GM21360 (cell line): ENCODE results near the gene CEP295NL.
"Not testable (repeated sequence)": the region's sequence is repeated elsewhere in the genome, so short reads cannot be mapped to it uniquely, and the experiment has no call there.

Experiments
- ATAC-seq: cut with Tn5 transposase; IDR thresholded peaks from one replicate; pipeline ENCODE4 v1.9.1; 2021; ENCODE audit warnings: mild to moderate bottlenecking, moderate library complexity; ENCODE audit not compliant: unreplicated experiment

Gene CEP295NL

GRCh38 chr17:78905541-78905940 lies 2.5 kb upstream of the CEP295NL start:
- no peak for ATAC-seq

- ATAC-seq: no peak
Observed at GRCh38 chr17:78905116-78905515, 2.1 kb upstream of the CEP295NL start.

- ATAC-seq: no peak
Observed at GRCh38 chr17:78904371-78904770, 1.4 kb upstream of the CEP295NL start.

GRCh38 chr17:78902231-78902630 lies 770 bp downstream of the CEP295NL start:
- not testable (repeated sequence) for ATAC-seq

- ATAC-seq: no peak
Observed at GRCh38 chr17:78901806-78902205, 1.2 kb downstream of the CEP295NL start.

GRCh38 chr17:78900816-78901215 lies 2.2 kb downstream of the CEP295NL start:
- ATAC-seq: no peak

GRCh38 chr17:78899361-78900260 lies 3.4 kb downstream of the CEP295NL start:
- no peak for ATAC-seq

GRCh38 chr17:78898947-78899346 lies 4.1 kb downstream of the CEP295NL start:
- ATAC-seq: no peak

GRCh38 chr17:78898075-78898836 lies 4.7 kb downstream of the CEP295NL start:
- ATAC-seq: no peak

- ATAC-seq: no peak
Observed at GRCh38 chr17:78897664-78898047, 5.3 kb downstream of the CEP295NL start.

- ATAC-seq: no peak
Observed at GRCh38 chr17:78896834-78897663, 6.0 kb downstream of the CEP295NL start.

GRCh38 chr17:78896091-78896833 lies 6.7 kb downstream of the CEP295NL start:
- ATAC-seq: no peak

GRCh38 chr17:78895322-78895721 lies 7.7 kb downstream of the CEP295NL start:
- no peak for ATAC-seq

GRCh38 chr17:78893684-78894083 lies 9.3 kb downstream of the CEP295NL start:
- no peak for ATAC-seq

- no peak for ATAC-seq
Observed at GRCh38 chr17:78892936-78893379, 10.0 kb downstream of the CEP295NL start.

- no peak for ATAC-seq
Observed at GRCh38 chr17:78892520-78892919, 10.5 kb downstream of the CEP295NL start.

GRCh38 chr17:78892062-78892456 lies 10.9 kb downstream of the CEP295NL start:
- ATAC-seq: no peak

GRCh38 chr17:78891406-78892061 lies 11.5 kb downstream of the CEP295NL start:
- no peak for ATAC-seq

- no peak for ATAC-seq
Observed at GRCh38 chr17:78890498-78890897, 12.5 kb downstream of the CEP295NL start.

GRCh38 chr17:78890096-78890495 lies 12.9 kb downstream of the CEP295NL start:
- not testable (repeated sequence) for ATAC-seq
